IMR-90 (cell line): ENCODE measurements around the gene SPPL3. TPM values are rescaled to one million over a fixed set of nuclear protein-coding genes. Genes with fewer than 3 reads are reported as not detected.

Experiments
- ATAC-seq: fragments of 200-7000 bp; cut with Tn5 transposase; 2 replicates; pipeline ENCODE4 v1.9.1; 2020; ENCODE audit warnings: low read depth, mild to moderate bottlenecking, moderate library complexity
- BruUV-seq: library from RNA; stranded (reverse); fragments of 400-500 nt; replicated peaks from 2 replicates; lab custom pipeline; 2021; lab: Mats Ljungman, UMichigan
- CTCF ChIA-PET: fragments of 300-600 bp; formaldehyde crosslinking; extraction: SDS; loops from one replicate; lab custom pipeline; 2021; ENCODE audit warnings: antibody characterized with exemption; lab: Yijun Ruan, JAX
- POLR2A ChIA-PET: fragments of 300-600 bp; sonication (Branson Sonifier 250); formaldehyde crosslinking; loops from one replicate; lab custom pipeline; 2022; ENCODE audit warnings: antibody characterized with exemption; ENCODE audit not compliant: unreplicated experiment; lab: Charles Lee
- DNase-seq: peaks from one replicate; pipeline ENCODE4 v3.0.0; 2013
- H2AFZ ChIP-seq: replicated peaks from 2 replicates; pipeline ENCODE3; 2013; ENCODE audit warnings: low read length, mild to moderate bottlenecking; ENCODE audit not compliant: poor library complexity
- H2AK5ac ChIP-seq: 2 replicates; pipeline ENCODE4 v1.6.1; 2013; ENCODE audit warnings: low read depth, low read length, inconsistent platforms
- H2AK9ac ChIP-seq: replicated peaks from 2 replicates; pipeline ENCODE3; 2013; ENCODE audit warnings: mild to moderate bottlenecking, low read depth, low read length, moderate library complexity; ENCODE audit not compliant: poor library complexity
- H2BK120ac ChIP-seq: 2 replicates; pipeline ENCODE4 v1.6.1; 2013; ENCODE audit warnings: low read depth, low read length, inconsistent platforms
- H2BK15ac ChIP-seq: 3 replicates; pipeline ENCODE4 v1.6.1; 2013; ENCODE audit warnings: low read depth, low read length, inconsistent platforms
- H2BK20ac ChIP-seq: 2 replicates; pipeline ENCODE4 v1.6.1; 2013; ENCODE audit warnings: low read depth, mild to moderate bottlenecking, inconsistent platforms, low read length, moderate library complexity
- H2BK5ac ChIP-seq: 2 replicates; pipeline ENCODE4 v1.6.1; 2013; ENCODE audit warnings: mild to moderate bottlenecking, low read depth, low read length, inconsistent platforms; ENCODE audit not compliant: poor library complexity, severe bottlenecking
- H3K14ac ChIP-seq: replicated peaks from 2 replicates; pipeline ENCODE4 v1.6.1; 2013; ENCODE audit warnings: low read depth, low read length, inconsistent platforms
- H3K18ac ChIP-seq: 2 replicates; pipeline ENCODE4 v1.6.1; 2013; ENCODE audit warnings: low read depth, low read length, control low read depth
- H3K23ac ChIP-seq: 2 replicates; pipeline ENCODE4 v1.6.1; 2013; ENCODE audit warnings: low read depth, low read length, inconsistent platforms
- H3K27ac ChIP-seq: 2 replicates; pipeline ENCODE4 v1.5.1; 2013; ENCODE audit warnings: mild to moderate bottlenecking, control low read depth, low read length; ENCODE audit not compliant: insufficient read depth
- H3K27me3 ChIP-seq: 2 replicates; pipeline ENCODE4 v1.6.1; 2013; ENCODE audit warnings: low read length; ENCODE audit not compliant: control insufficient read depth, insufficient read depth
- H3K36me3 ChIP-seq: 2 replicates; pipeline ENCODE4 v1.6.1; 2013; ENCODE audit warnings: low read length, mixed read lengths; ENCODE audit not compliant: control insufficient read depth, insufficient read depth
- H3K4ac ChIP-seq: 2 replicates; pipeline ENCODE4 v1.6.1; 2013; ENCODE audit warnings: low read depth, low read length, inconsistent platforms
- H3K4me1 ChIP-seq: 2 replicates; pipeline ENCODE4 v1.6.1; 2013; ENCODE audit warnings: low read length, mixed read lengths; ENCODE audit not compliant: control insufficient read depth, insufficient read depth
- H3K4me2 ChIP-seq: 2 replicates; pipeline ENCODE4 v1.6.1; 2013; ENCODE audit warnings: low read depth, mild to moderate bottlenecking, control low read depth, low read length, moderate library complexity
- H3K4me3 ChIP-seq: 2 replicates; pipeline ENCODE4 v1.5.1; 2013; ENCODE audit warnings: low read depth, mild to moderate bottlenecking, control low read depth, low read length, moderate library complexity; ENCODE audit not compliant: insufficient read depth
- H3K56ac ChIP-seq: 2 replicates; pipeline ENCODE4 v1.6.1; 2013; ENCODE audit warnings: low read length, inconsistent platforms; ENCODE audit not compliant: insufficient read depth; ENCODE audit errors: extremely low read depth
- H3K79me1 ChIP-seq, 2 experiments: 2 replicates each; pipeline ENCODE4 v1.6.1; 2013; ENCODE audit warnings: low read length in 2 of 2, inconsistent platforms in 1 of 2, low read depth in 1 of 2
- H3K9ac ChIP-seq: 2 replicates; pipeline ENCODE4 v1.6.1; 2013; ENCODE audit warnings: low read depth, low read length, control low read depth
- H3K9me1 ChIP-seq: 2 replicates; pipeline ENCODE4 v1.6.1; 2013; ENCODE audit warnings: low read length, inconsistent platforms; ENCODE audit not compliant: insufficient read depth
- H3K9me3 ChIP-seq: 2 replicates; pipeline ENCODE4 v1.6.1; 2013; ENCODE audit warnings: low read length; ENCODE audit not compliant: control insufficient read depth, insufficient read depth
- H4K20me1 ChIP-seq: 2 replicates; pipeline ENCODE4 v1.6.1; 2013; ENCODE audit warnings: low read length, inconsistent platforms; ENCODE audit not compliant: insufficient read depth
- H4K5ac ChIP-seq: 2 replicates; pipeline ENCODE4 v1.6.1; 2013; ENCODE audit warnings: mild to moderate bottlenecking, low read depth, low read length, control low read depth
- H4K8ac ChIP-seq, 2 experiments: 2 replicates each; pipeline ENCODE4 v1.6.1; 2013; ENCODE audit warnings: low read depth in 2 of 2, low read length in 2 of 2, control low read depth in 1 of 2, inconsistent platforms in 1 of 2
- H4K91ac ChIP-seq: 2 replicates; pipeline ENCODE4 v1.6.1; 2013; ENCODE audit warnings: low read depth, low read length, inconsistent platforms; ENCODE audit not compliant: insufficient read depth
- BHLHE40 ChIP-seq: fragments of 150-350 bp; IDR thresholded peaks from 2 replicates; pipeline ENCODE4 v1.6.1; 2016; ENCODE audit warnings: mild to moderate bottlenecking, low read depth, low read length
- CEBPB ChIP-seq: IDR thresholded peaks from 2 replicates; pipeline ENCODE4 v1.6.1; 2012; ENCODE audit warnings: low read depth, low read length, improper control_type of control experiment
- CHD1 ChIP-seq: IDR thresholded peaks from 2 replicates; pipeline ENCODE4 v1.6.1; 2012; ENCODE audit warnings: low read depth, low read length, improper control_type of control experiment
- CTCF ChIP-seq: conservative IDR thresholded peaks from 2 replicates; pipeline ENCODE4 v1.5.1; 2012; ENCODE audit warnings: mild to moderate bottlenecking, low read depth, low read length, improper control_type of control experiment
- ELK1 ChIP-seq: fragments of 150-350 bp; IDR thresholded peaks from 2 replicates; pipeline ENCODE4 v1.6.1; 2016; ENCODE audit warnings: low read depth, mild to moderate bottlenecking, low read length, moderate library complexity, borderline replicate concordance
- FOS ChIP-seq: fragments of 150-350 bp; IDR thresholded peaks from 2 replicates; pipeline ENCODE4 v1.6.1; 2016; ENCODE audit warnings: low read depth, low read length
- MAFK ChIP-seq: IDR thresholded peaks from 2 replicates; pipeline ENCODE4 v1.6.1; 2012; ENCODE audit warnings: low read depth, low read length, improper control_type of control experiment
- MAZ ChIP-seq: IDR thresholded peaks from 2 replicates; pipeline ENCODE4 v1.6.1; 2012; ENCODE audit warnings: low read depth, mild to moderate bottlenecking, low read length, improper control_type of control experiment, moderate library complexity, borderline replicate concordance
- MXI1 ChIP-seq: IDR thresholded peaks from 2 replicates; pipeline ENCODE4 v1.6.1; 2012; ENCODE audit warnings: low read depth, mild to moderate bottlenecking, low read length, moderate library complexity, borderline replicate concordance
- NFE2L2 ChIP-seq: fragments of 150-350 bp; IDR thresholded peaks from 2 replicates; pipeline ENCODE4 v1.6.1; 2016; ENCODE audit warnings: low read depth, mild to moderate bottlenecking, low read length
- POLR2A ChIP-seq: IDR thresholded peaks from 2 replicates; pipeline ENCODE4 v1.6.1; 2012; ENCODE audit warnings: mild to moderate bottlenecking, low read depth, low read length
- RAD21 ChIP-seq: IDR thresholded peaks from 2 replicates; pipeline ENCODE4 v1.6.1; 2012; ENCODE audit warnings: low read length, improper control_type of control experiment
- RCOR1 ChIP-seq: IDR thresholded peaks from 2 replicates; pipeline ENCODE4 v1.6.1; 2012; ENCODE audit warnings: mild to moderate bottlenecking, low read length, improper control_type of control experiment; ENCODE audit not compliant: insufficient replicate concordance
- RFX5 ChIP-seq: IDR thresholded peaks from 2 replicates; pipeline ENCODE4 v1.8.0; 2012; ENCODE audit warnings: low read depth, mild to moderate bottlenecking, low read length, moderate library complexity
- SMC3 ChIP-seq: fragments of 150-350 bp; IDR thresholded peaks from 2 replicates; pipeline ENCODE4 v1.6.1; 2016; ENCODE audit warnings: low read depth, mild to moderate bottlenecking, antibody characterized with exemption, low read length, moderate library complexity
- USF2 ChIP-seq: fragments of 150-350 bp; IDR thresholded peaks from 2 replicates; pipeline ENCODE4 v1.6.1; 2017; ENCODE audit warnings: mild to moderate bottlenecking, antibody characterized with exemption, low read length, low read depth
- WGBS, 2 experiments: methylation state at CpG; one replicate each; pipeline versions ENCODE4 v1.1.5 to v1.1.7; 2013; ENCODE audit warnings: missing lambda C conversion rate in 2 of 2; ENCODE audit not compliant: insufficient read length in 1 of 2; ENCODE audit errors: extremely low coverage in 2 of 2; 5-methylcytosine and 5-hydroxymethylcytosine counted together
- dilution Hi-C: fragments of 300-500 bp; cut with HindIII; formaldehyde crosslinking; loops from one replicate; pipeline ENCODE4 v1.14.3; 2018; ENCODE audit warnings: low sequenced_read_pairs; ENCODE audit not compliant: unreplicated experiment
- in situ Hi-C: fragments of 300-500 bp; cut with MboI; formaldehyde crosslinking; loops from 3 replicates; pipeline ENCODE4 v1.14.3; 2019; ENCODE audit warnings: low sequenced_read_pairs, inconsistent platforms, mixed read lengths
- intact Hi-C: fragments of 100-400 bp; cut with micrococcal nuclease; formaldehyde crosslinking; loops from 2 replicates; pipeline ENCODE4 v1.10.0; 2022
- polyA plus RNA-seq, 3 experiments: library from polyadenylated mRNA; depleted of rRNA; stranded (reverse); fragments of >200 nt; gene quantifications; 2 replicates each; pipeline ENCODE4 v1.2.3, GENCODE V29; 2012; ENCODE audit warnings: low replicate concordance in 1 of 3
- total RNA-seq: library from RNA; depleted of rRNA; stranded (reverse); fragments of >200 nt; gene quantifications from 2 replicates; pipeline ENCODE4 v1.2.3, GENCODE V29; 2012

SPPL3 gene
- total and polyA plus RNA-seq, 2 of the 4 experiments (the other 2 are of a cell fraction) = 1.6 to 18.0 TPM

- Histone ChIP-seq H2BK120ac (no peak overlapping the region), H3K18ac (no peak overlapping the region), H3K27me3 (no peaks in the 10 kb centered on the region), H3K4me2 (no peak overlapping the region), H3K9me1 (peaks cover 9% of the 10 kb centered on the region), H3K9me3 (no peaks in the 10 kb centered on the region), H3K27ac (no peak overlapping the region), H3K4me3 (no peak overlapping the region), H4K91ac (no peak overlapping the region), H3K56ac (no peak overlapping the region), H4K8ac (no peak overlapping the region), H2AK5ac (no peak overlapping the region), H2BK20ac (no peak overlapping the region), H2AFZ (no peak overlapping the region), H3K79me1 (peaks cover 41 to 66% of the 10 kb centered on the region in 2 experiments), H2AK9ac (no peak overlapping the region), H4K5ac (no peak overlapping the region), H2BK15ac (no peak overlapping the region), H3K23ac (no peak overlapping the region), H3K4me1 (peaks cover 1% of the 10 kb centered on the region; the same call in 1 of the 2 replicates), H4K20me1 (peaks cover 45% of the 10 kb centered on the region), H3K36me3 (no peaks in the 10 kb centered on the region), H3K14ac (no peak overlapping the region), H3K4ac (no peak overlapping the region), H2BK5ac (no peak overlapping the region), H3K9ac (no peak overlapping the region)
- BruUV-seq = no TSS peak
- POLR2A ChIA-PET = no interaction called here
- WGBS, 2 experiments = no CpG with 5 or more reads among the region's 1 CpG
- in situ Hi-C loops (no loop called here), intact Hi-C loops (loop anchor here (5.0 kb wide), 1 partner anchor 38 kb away; no protein-coding TSS in a partner anchor), dilution Hi-C loops (no loop called here)
- TF ChIP-seq NFE2L2 (no peak), POLR2A (no peak), RCOR1 (no peak), CEBPB (no peak), CTCF (no peak), FOS (no peak), MAZ (no peak), ELK1 (no peak), CHD1 (no peak), USF2 (no peak), MXI1 (no peak), SMC3 (no peak), BHLHE40 (no peak), RFX5 (no peak), RAD21 (no peak), MAFK (no peak)
- CTCF ChIA-PET = no interaction called here
- DNase-seq (no peak), ATAC-seq (no peak)
These were observed 33.7 kb downstream of the SPPL3 start for GRCh38 chr12:120870415-120870814.
